ENCODE measurements around the gene TECTA.
"Not testable (repeated sequence)": the region's sequence is repeated elsewhere in the genome, so short reads cannot be mapped to it uniquely, and the experiment has no call there.

GRCh38 chr11:121115024-121115423 lies 14.0 kb downstream of the TECTA start:
- not testable (repeated sequence) for TF ChIP-seq CTCF, POLR2A (IDR thresholded peaks at IDR 0.05)
